HG03575 (cell line): ENCODE data around the gene PIP4K2A.

ENCODE experiments used
- ATAC-seq: cut with Tn5 transposase; IDR thresholded peaks from one replicate; pipeline ENCODE4 v1.9.1; 2021; ENCODE audit not compliant: unreplicated experiment, insufficient number of reproducible peaks, low FRiP score; ENCODE audit errors: extremely low read depth

The PIP4K2A gene

GRCh38 chr10:22613011-22613410, 101.4 kb downstream of the PIP4K2A start:
- ATAC-seq = no peak

- ATAC-seq = no peak
Observed at GRCh38 chr10:22612318-22612717, 102.1 kb downstream of the PIP4K2A start.

DNA sequence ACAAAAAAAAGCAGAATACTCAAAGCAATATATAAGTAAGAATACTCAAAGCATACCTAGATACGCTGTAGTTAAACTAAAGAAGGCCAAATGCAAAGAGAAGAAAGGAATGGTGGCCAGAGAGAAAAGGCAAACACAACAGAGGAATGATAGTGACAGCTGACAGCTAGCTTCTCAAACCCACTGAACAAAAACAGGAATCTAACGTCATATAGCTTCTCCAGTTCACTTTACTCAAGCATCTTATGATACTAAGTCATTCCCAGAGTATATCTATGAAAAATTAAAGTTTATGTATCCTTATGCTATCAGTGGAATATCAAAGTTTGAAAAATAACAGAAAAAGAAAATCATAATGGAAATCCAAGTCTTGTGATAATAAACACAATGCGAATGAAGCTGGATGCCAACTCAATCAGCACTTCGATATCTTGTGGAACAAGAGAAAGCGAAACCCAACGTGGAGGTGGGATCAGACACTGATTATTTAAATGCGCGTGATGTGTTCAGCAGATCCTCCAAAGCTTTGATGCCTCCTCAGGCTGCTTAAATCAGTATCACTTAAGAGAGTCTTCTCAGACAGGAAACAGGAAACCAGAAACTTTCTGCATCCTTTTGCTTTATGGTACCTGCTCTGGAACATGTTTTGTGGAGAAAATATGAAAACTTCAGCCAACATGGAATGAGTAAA, 102.8 kb downstream of the PIP4K2A start:
- no peak for ATAC-seq

DNA sequence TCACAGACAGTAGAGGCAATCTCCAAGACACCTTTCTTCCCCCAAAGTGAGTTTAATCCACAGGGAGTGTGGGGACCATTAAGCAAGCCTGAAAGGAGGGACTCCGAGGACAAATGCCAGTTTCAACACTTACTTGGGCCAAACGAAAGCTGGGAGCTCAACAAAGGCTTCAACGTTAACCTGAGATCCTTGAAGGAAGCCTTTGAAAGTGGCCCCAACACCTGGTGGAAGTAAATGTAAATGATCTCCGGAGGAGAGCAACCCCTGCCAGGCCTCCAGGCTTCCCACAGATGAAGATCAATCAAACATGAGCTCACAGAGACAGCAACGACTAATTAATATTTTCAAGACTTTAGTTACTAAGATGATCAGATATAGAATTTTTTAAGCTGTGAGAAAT, 103.8 kb downstream of the PIP4K2A start:
- ATAC-seq = no peak

DNA sequence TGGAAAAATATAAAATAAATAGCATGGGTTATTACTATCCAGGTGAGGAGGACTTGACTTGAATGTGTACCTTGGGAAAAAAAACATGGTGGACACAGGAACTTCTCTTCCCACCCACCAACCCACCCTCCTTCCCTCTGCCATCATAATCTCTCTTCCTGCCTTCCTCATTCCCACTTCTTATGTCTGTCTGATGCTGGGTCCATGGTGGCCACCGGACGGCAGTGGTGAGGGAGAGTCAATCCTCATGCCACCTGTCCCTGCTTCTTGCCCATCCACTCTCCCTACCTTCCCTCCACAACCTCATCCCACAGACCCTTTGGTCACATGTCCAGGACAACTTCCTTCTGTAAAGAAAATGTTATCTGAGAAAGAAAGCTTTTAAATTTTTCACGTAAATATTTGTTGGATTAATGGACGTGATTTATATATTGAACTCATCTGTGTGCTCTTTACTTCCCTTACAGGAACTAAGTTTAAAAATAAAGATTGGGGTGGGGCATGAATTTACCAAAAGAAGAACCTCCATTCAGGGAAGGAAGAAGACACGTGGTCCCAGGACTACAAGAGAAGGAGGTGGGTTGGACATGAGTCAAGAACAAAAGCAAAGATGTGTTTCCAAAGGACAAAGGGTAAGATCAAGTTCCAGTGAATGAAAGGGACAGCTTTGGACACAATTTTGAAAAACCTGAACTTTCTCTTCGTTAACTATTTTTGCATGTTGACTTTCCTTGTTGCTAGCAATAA, 104.5 kb downstream of the PIP4K2A start:
- no peak for ATAC-seq

GRCh38 chr10:22609251-22609650, 105.1 kb downstream of the PIP4K2A start:
- ATAC-seq = no peak

- ATAC-seq = no peak
Observed at GRCh38 chr10:22607261-22607660, 107.1 kb downstream of the PIP4K2A start.

GRCh38 chr10:22606164-22606614, 108.2 kb downstream of the PIP4K2A start:
- ATAC-seq = peak; percentile 90

GRCh38 chr10:22605168-22605567, 109.2 kb downstream of the PIP4K2A start:
- ATAC-seq = no peak

GRCh38 chr10:22604344-22605126, 109.8 kb downstream of the PIP4K2A start:
- no peak for ATAC-seq

GRCh38 chr10:22603581-22603980, 110.8 kb downstream of the PIP4K2A start:
- no peak for ATAC-seq

- ATAC-seq = no peak
Observed at GRCh38 chr10:22601618-22602017, 112.8 kb downstream of the PIP4K2A start.

DNA sequence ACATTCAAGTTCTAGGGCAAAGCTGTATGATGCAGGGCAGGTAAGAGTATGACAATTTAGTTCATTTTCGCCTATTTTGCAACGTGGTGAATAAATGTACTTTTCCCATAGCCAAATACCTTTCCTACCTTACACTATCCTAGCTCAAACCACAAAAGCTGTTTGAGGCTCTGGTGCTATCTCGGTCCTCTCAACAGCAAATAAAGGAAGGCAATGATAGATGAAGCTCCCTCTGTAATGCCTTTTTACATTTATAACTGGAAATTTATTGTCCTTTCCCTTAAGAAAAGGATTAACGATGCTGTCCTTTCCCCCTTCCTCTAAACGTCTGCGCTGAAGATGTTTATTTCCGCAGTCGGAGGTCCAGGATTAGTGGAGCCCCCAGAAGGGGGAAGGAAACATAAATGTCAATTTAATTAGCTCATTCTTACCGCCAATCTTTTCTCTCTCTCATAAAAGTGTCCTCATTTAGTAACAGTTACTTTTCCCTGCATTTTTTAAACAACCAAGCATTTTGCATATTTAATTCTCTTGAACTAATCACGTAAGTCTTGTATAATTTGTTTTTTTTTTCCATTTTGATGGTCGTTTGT, 114.6 kb downstream of the PIP4K2A start:
- ATAC-seq = no peak

DNA sequence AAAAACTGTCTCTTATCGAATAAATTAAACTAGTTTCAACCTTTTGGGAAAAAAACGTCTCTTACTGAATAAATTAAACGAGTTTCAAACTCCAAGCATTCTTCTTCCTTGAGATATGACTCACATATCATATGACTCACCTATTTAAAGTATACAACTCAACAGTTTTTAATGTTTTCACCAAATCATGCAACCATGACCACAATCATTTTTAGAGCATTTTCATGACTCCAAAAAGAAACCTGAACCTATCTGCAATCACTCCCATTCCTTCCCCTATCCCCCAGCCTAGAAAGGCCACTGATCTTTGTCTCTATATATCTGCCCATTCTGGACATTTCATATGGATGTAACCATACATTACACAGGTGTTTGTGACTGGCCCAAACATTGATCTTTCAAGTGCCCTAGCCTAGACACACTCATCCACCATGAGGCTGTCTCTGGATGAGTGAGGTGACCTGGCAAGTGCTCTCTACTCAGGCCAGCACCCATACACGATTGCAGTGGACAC, 115.3 kb downstream of the PIP4K2A start:
- ATAC-seq = no peak

DNA sequence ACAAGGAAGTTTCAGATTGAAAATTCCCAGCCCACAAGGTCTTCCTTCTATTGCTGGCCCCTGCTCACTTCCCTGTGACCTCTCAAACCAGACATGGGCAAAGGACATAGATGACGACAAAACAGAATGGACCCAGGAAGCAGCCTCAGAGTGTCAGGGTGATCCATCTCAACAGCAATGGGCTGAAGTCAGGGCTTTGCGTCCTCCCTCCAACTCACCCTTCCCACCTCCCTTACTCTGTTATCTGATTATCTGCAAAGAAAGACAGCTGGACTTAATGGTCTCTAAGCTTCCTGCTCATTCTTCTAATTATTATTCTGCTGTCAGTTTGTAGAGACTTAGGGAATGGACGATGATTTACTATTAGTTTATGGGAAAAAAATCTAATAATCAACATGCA, 115.9 kb downstream of the PIP4K2A start:
- ATAC-seq = no peak

- peak; percentile 45 for ATAC-seq
Observed at GRCh38 chr10:22597138-22597537, 117.2 kb downstream of the PIP4K2A start.

- ATAC-seq = no peak
Observed at GRCh38 chr10:22593636-22594198, 120.7 kb downstream of the PIP4K2A start.

DNA sequence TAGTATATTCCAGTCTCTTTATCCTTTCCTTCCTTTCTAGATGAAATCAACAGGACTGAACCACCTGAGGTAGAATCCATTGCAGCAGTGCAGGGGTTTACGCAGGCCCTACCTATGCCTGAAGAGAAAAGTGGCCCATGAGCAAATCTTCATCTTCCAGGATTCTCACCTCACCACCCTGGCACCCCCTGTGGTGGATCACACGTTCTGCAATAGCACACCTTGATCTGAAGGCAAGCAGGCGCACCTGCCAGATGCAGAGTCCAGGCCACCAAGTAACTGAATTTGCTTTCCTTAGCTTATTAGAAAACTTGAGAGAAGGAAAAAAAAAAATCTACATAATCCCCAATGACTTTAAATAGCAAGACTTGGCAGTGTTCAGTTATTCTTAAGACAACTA, 121.4 kb downstream of the PIP4K2A start:
- no peak for ATAC-seq
